Spleen (tissue), 7 donors: Measurements from ENCODE around the gene TTC9.

Source experiments
- POLR2A ChIP-seq, 3 donors: fragments of 450-650 bp; IDR thresholded peaks; one replicate each; pipeline ENCODE4 v1.5.1; 2017; ENCODE audit warnings: antibody characterized with exemption in 3 of 3, mild to moderate bottlenecking in 1 of 3
- POLR2AphosphoS5 ChIP-seq, 3 donors: sonication (generic); formaldehyde crosslinking; IDR thresholded peaks; one replicate each; pipeline ENCODE4 v1.5.1; 2017; ENCODE audit warnings: antibody characterized with exemption in 3 of 3
- TF ChIP-seq, protein P1 (sequence below), 11 experiments: fragments of 200-600 bp in 7 of 11; fragments of 450-650 bp in 4 of 11; sonication (generic) in 4 of 11; IDR thresholded peaks in 8 of 11; conservative IDR thresholded peaks in 3 of 11; 1 replicate in 7 of 11; 2 replicates in 4 of 11; pipeline versions ENCODE4 v1.4.0 to v1.8.0; 2016 to 2021; ENCODE audit warnings: antibody characterized with exemption in 11 of 11, inconsistent platforms in 4 of 11, mild to moderate bottlenecking in 1 of 11
- donor health status: DM: no; HTN: no; CAD: no; lungs with moderate emphysema.
- donor health status: DM: no; HTN: no; CAD: no.
- donor health status: DM: no; HTN: no; CAD: no.

DNA sequence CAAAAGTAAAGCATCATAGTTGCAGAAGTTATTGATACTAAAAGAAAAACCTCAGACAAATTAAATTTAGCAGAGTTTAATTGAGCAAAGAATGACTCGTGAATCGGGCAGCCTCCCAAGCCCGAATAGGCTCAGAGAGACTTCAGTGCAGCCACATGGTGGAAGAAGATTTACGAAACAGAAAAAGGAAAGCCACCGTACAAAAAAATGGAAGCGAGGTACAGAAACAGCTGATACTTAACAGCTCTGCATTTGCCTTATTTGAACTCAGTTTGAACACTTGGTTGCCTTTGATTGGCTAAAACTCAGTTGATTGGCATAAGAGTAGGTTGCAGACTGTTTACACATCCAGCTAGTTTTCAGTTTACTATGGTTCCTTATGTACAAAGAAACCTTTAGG lies 12.9 kb downstream of the TTC9 start:
- TF ChIP-seq, protein P1, sequence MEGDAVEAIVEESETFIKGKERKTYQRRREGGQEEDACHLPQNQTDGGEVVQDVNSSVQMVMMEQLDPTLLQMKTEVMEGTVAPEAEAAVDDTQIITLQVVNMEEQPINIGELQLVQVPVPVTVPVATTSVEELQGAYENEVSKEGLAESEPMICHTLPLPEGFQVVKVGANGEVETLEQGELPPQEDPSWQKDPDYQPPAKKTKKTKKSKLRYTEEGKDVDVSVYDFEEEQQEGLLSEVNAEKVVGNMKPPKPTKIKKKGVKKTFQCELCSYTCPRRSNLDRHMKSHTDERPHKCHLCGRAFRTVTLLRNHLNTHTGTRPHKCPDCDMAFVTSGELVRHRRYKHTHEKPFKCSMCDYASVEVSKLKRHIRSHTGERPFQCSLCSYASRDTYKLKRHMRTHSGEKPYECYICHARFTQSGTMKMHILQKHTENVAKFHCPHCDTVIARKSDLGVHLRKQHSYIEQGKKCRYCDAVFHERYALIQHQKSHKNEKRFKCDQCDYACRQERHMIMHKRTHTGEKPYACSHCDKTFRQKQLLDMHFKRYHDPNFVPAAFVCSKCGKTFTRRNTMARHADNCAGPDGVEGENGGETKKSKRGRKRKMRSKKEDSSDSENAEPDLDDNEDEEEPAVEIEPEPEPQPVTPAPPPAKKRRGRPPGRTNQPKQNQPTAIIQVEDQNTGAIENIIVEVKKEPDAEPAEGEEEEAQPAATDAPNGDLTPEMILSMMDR (IDR thresholded peaks at IDR 0.05 in 8 of 11, conservative IDR thresholded peaks at IDR 0.05 in 3 of 11) = no peak
- TF ChIP-seq POLR2A (IDR thresholded peaks at IDR 0.05) (no peak), POLR2AphosphoS5 (IDR thresholded peaks at IDR 0.05) (no peak)
